Suprapubic skin (tissue), 4 donors: ENCODE measurements around the gene SYNPO2L.
"Not testable (repeated sequence)": the region's sequence is repeated elsewhere in the genome, so short reads cannot be mapped to it uniquely, and the experiment has no call there.

Experiments
- CTCF ChIP-seq, 2 donors: fragments of 200-600 bp in 1 of 2; fragments of 450-650 bp in 1 of 2; sonication (generic) in 1 of 2; IDR thresholded peaks; one replicate each; pipeline ENCODE4 v1.5.1; 2016 to 2019; ENCODE audit warnings: antibody characterized with exemption in 2 of 2, mild to moderate bottlenecking in 1 of 2, moderate library complexity in 1 of 2
- EP300 ChIP-seq: sonication (generic); formaldehyde crosslinking; IDR thresholded peaks from one replicate; pipeline ENCODE4 v1.6.1; 2017; ENCODE audit warnings: antibody characterized with exemption
- POLR2A ChIP-seq, 2 donors: fragments of 450-650 bp; IDR thresholded peaks; one replicate each; pipeline ENCODE4 v1.6.1; 2017; ENCODE audit warnings: antibody characterized with exemption in 2 of 2, mild to moderate bottlenecking in 2 of 2, moderate library complexity in 2 of 2
- POLR2AphosphoS5 ChIP-seq, 3 donors: sonication (generic); formaldehyde crosslinking; IDR thresholded peaks; one replicate each; pipeline ENCODE4 v1.6.1; 2017; ENCODE audit warnings: antibody characterized with exemption in 3 of 3

DNA sequence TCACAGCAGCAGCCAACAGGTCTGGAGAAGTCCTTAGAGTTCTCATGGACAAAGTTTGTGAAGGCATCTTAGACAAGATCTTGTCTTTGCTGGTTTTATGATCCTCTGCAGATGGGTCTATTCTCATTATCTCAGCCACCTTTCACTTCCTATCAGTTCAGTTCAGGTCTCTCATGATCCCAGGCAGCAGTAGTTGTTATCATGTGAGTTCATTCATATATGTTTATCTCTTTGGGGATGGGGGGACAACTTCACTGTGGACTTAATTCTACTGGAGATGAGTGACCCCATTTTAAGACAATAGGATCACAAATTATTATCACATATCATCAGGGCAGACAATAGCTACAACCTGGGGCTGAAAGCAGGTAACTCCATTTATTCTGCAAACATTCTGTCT lies 48.1 kb upstream of the SYNPO2L start:
- TF ChIP-seq CTCF (IDR thresholded peaks at IDR 0.05); POLR2A (IDR thresholded peaks at IDR 0.05); POLR2AphosphoS5 (IDR thresholded peaks at IDR 0.05); EP300: not testable (repeated sequence)
